Mucosa of descending colon (tissue), 3 donors: Measurements from ENCODE around the gene THAP7. TPM values are rescaled to one million over a fixed set of nuclear protein-coding genes. Genes with fewer than 3 reads are reported as not detected.

Source experiments
- ATAC-seq: fragments of 200-7000 bp; cut with Tn5 transposase; one replicate; pipeline ENCODE4 v1.9.1; 2020; ENCODE audit warnings: mild to moderate bottlenecking, moderate library complexity
- DNase-seq, 3 donors: peaks; one replicate each; pipeline ENCODE4 v3.0.0-alpha.2; 2020
- H3K36me3 ChIP-seq: fragments of 200-600 bp; one replicate; pipeline ENCODE4 v1.8.0; 2021; ENCODE audit warnings: low read depth, mild to moderate bottlenecking
- H3K4me1 ChIP-seq: fragments of 200-600 bp; one replicate; pipeline ENCODE4 v1.8.0; 2021; ENCODE audit warnings: low read depth, mild to moderate bottlenecking
- H3K4me3 ChIP-seq: fragments of 200-600 bp; one replicate; pipeline ENCODE4 v1.8.0; 2021; ENCODE audit warnings: mild to moderate bottlenecking
- H3K9me3 ChIP-seq: fragments of 200-600 bp; one replicate; pipeline ENCODE4 v1.8.0; 2021; ENCODE audit warnings: mild to moderate bottlenecking
- intact Hi-C, 2 donors: fragments of 100-400 bp; cut with DNase I in 1 of 2; cut with micrococcal nuclease in 1 of 2; formaldehyde crosslinking; loops; one replicate each; pipeline versions ENCODE4 v1.11.0 to v1.11.1; 2022; cut with DNase I, micrococcal nuclease
- total RNA-seq, 3 donors: library from RNA; stranded (reverse); fragmentation: NEBNext Ultra II Directional in 2 of 3; extraction: Animal tissue kit (Norgen Biotek cat#: 25700) in 2 of 3; gene quantifications; one replicate each; pipeline versions ENCODE4 v1.2.1 to v1.2.4, GENCODE V29; 2021 to 2023
- TF ChIP-seq, protein P1 (sequence below): fragments of 200-600 bp; IDR thresholded peaks from one replicate; pipeline ENCODE4 v1.8.0; 2022; ENCODE audit warnings: antibody characterized with exemption, mild to moderate bottlenecking
- donor health status: DM: no; HTN: no; CAD: no; lungs with moderate emphysema.
- donor health status: DM: no; HTN: no; CAD: no.
- donor health status: DM: no; HTN: yes; CAD: no.

THAP7 gene
- total RNA-seq, 3 donors from 2014 or later: 16.8 to 27.8 (median 19.8) TPM

- H3K36me3 ChIP-seq: no peaks in the 10 kb centered on the region
- H3K4me1 ChIP-seq: peaks cover 8% of the 10 kb centered on the region
- H3K9me3 ChIP-seq: no peaks in the 10 kb centered on the region
- DNase-seq (peak in 1 of 3 donors; percentile 41), ATAC-seq (no peak)
- no peak overlapping the region for H3K4me3 ChIP-seq
- TF ChIP-seq, protein P1, sequence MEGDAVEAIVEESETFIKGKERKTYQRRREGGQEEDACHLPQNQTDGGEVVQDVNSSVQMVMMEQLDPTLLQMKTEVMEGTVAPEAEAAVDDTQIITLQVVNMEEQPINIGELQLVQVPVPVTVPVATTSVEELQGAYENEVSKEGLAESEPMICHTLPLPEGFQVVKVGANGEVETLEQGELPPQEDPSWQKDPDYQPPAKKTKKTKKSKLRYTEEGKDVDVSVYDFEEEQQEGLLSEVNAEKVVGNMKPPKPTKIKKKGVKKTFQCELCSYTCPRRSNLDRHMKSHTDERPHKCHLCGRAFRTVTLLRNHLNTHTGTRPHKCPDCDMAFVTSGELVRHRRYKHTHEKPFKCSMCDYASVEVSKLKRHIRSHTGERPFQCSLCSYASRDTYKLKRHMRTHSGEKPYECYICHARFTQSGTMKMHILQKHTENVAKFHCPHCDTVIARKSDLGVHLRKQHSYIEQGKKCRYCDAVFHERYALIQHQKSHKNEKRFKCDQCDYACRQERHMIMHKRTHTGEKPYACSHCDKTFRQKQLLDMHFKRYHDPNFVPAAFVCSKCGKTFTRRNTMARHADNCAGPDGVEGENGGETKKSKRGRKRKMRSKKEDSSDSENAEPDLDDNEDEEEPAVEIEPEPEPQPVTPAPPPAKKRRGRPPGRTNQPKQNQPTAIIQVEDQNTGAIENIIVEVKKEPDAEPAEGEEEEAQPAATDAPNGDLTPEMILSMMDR: no peak
- intact Hi-C loops: no loop called here
Measured at GRCh38 chr22:21031545-21032036, 29.7 kb upstream of the THAP7 start.

DNA sequence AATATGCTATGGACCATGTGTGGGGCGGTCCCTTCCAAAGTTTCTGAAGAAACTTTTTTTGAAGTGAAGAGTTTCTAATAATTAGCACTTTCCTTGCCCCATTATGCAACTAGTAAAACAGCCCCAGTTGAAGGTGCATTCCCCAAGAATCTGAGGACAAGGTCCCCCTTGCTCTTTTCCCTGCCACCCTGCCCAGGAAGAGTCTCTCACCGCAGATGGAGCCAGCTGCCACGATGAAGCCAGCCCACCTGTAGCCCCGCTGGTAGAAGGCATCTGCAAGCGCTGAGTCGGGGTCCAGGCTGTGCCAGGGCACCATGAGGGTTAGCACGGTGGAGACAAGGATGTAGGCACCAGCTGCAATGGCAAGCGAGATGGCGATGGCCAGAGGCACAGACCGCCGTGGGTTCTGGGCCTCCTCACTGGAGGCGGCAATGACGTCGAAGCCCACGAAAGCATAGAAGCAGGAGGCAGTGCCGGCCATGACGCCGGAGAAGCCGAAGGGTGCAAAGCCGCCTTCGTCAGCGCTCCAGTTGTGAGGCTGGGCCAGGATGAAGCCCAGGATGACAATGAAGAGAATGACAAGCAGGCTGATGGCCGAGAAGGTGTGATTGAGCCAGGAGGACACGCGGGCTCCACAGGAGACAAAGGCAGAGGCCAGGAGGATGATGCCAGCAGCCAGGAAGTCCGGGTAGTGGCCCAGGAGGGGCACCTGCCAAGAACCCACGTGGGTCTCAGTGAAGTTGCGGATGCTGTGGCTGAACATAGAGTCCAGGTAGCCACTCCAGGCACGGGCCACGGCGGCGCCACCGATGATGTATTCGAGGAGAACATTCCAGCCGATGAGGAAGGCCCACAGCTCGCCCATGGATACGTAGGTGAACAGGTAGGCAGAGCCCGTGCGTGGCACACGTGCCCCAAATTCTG, 29.0 kb upstream of the THAP7 start:
- Histone ChIP-seq H3K36me3 (no peaks in the 10 kb centered on the region), H3K4me3 (no peak overlapping the region), H3K9me3 (no peaks in the 10 kb centered on the region), H3K4me1 (peaks cover 8% of the 10 kb centered on the region)
- TF ChIP-seq, protein P1: no peak
- DNase-seq (peak in 1 of 3 donors; percentile 36), ATAC-seq (no peak)
- intact Hi-C loops: no loop called here

GRCh38 chr22:21030032-21030431, 28.1 kb upstream of the THAP7 start:
- intact Hi-C loops: no loop called here
- TF ChIP-seq, protein P1: no peak
- H3K36me3 ChIP-seq: no peaks in the 10 kb centered on the region
- no peak overlapping the region for H3K4me3 ChIP-seq
- DNase-seq (no peak), ATAC-seq (no peak)
- no peaks in the 10 kb centered on the region for H3K9me3 ChIP-seq
- H3K4me1 ChIP-seq: peaks cover 8% of the 10 kb centered on the region

DNA sequence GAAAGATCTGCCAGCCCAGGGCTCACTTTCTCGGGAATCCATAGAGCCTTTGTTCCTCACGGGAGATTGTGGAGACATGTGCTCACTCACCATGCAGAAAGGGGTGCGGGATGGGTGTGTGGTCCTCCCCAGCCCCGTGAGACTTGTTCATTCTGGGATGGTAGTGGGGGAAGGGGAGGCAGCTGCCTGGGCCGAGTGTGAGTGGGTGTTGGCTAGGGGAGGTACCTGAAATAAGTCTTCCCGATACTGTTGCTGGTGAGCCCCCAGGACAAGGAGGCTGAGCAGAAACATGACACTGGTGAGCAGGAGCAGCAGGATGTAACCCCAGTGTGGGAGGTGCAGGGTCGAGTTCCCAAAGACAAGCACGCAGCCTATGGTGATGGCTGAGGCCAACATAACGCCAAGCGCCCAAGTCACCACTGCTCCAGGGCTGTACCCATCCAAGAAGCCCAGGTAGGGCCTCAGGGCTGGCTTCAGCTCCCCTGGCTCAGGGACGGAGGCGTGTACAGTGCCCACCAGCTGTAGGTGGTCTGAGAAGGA, 27.6 kb upstream of the THAP7 start:
- DNase-seq (no peak), ATAC-seq (no peak)
- intact Hi-C loops: no loop called here
- TF ChIP-seq, protein P1: no peak
- peaks cover 8% of the 10 kb centered on the region for H3K4me1 ChIP-seq
- H3K4me3 ChIP-seq: no peak overlapping the region
- H3K9me3 ChIP-seq: no peaks in the 10 kb centered on the region
- no peaks in the 10 kb centered on the region for H3K36me3 ChIP-seq

DNA sequence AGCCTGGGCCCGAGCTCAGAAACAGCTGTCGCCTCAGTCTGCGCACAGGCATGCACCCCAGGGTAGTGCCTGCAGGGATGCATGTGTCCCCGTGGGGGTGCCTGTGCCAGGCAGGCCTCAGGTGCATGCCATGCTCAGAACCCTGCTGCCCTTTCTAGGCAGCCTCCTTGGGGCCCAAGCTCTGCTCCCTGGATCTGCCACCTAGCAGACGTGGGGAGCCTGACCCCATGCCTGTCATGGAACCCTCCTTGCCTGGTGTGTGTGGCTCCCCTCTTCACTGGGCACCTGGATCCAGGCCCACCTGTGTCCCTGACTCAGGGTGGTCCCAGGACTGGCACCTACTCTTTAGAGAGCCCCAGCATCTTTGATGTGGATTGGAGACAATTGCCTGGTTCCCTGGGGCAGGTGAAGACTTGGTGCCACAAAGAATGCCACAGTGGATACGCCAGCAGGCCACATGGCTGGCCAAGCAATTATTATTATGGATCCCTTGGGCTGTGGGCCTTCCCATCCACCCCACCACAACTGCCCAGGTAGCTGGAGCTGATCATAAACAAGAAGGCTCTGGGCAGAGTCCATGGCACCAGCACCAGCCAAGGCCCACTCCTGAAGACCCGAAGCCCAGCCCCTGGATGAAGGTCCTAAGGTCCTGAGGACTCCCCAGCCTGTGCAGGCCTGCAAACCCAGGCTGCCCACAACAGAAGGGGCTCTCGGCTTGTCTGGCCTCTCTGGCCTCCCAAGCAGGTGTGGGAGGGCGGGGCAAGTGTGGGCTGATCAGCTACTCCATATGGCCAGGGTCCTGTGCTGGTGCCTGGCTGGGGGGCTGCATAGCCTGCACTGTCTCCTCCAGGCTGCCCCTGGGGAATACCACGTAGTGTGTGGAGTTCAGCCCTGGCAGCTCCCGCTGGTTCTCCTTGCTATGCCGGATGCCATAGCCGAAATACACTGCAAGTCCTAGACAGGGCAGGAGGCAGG, 26.6 kb upstream of the THAP7 start:
- TF ChIP-seq, protein P1: no peak
- peaks cover 8% of the 10 kb centered on the region for H3K4me1 ChIP-seq
- DNase-seq: no peak
- intact Hi-C loops: no loop called here
- no peaks in the 10 kb centered on the region for H3K36me3 ChIP-seq
- H3K4me3 ChIP-seq: no peak overlapping the region
- no peak for ATAC-seq
- no peaks in the 10 kb centered on the region for H3K9me3 ChIP-seq
